Activated CD8-positive, alpha-beta memory T cell treated with anti-CD3 and anti-CD28 coated beads, Interleukin-2, amount 50 U/mL, for 24 hours (primary cell): ENCODE results near the gene WDR20.

ENCODE experiments used
- DNase-seq: peaks from one replicate; pipeline ENCODE4 v3.0.0-alpha.2; 2020; ENCODE audit errors: extremely low read depth

Gene WDR20

GRCh38 chr14:102197317-102197853 is 57.7 kb downstream of the WDR20 start:
- no peak for DNase-seq

GRCh38 chr14:102200690-102201352 is 61.1 kb downstream of the WDR20 start:
- no peak for DNase-seq

GRCh38 chr14:102201353-102201738 is 61.6 kb downstream of the WDR20 start:
- no peak for DNase-seq

GRCh38 chr14:102201776-102202175 is 62.1 kb downstream of the WDR20 start:
- DNase-seq = no peak

GRCh38 chr14:102202944-102203343 is 63.2 kb downstream of the WDR20 start:
- DNase-seq = no peak

GRCh38 chr14:102203382-102203781 is 63.7 kb downstream of the WDR20 start:
- DNase-seq = no peak

GRCh38 chr14:102205560-102205959 is 65.9 kb downstream of the WDR20 start:
- no peak for DNase-seq

GRCh38 chr14:102206918-102207317 is 67.2 kb downstream of the WDR20 start:
- no peak for DNase-seq

- no peak for DNase-seq
Measured at GRCh38 chr14:102207831-102208365, 68.2 kb downstream of the WDR20 start.

- no peak for DNase-seq
Measured at GRCh38 chr14:102208741-102209140, 69.0 kb downstream of the WDR20 start.

- no peak for DNase-seq
Measured at GRCh38 chr14:102209224-102209966, 69.7 kb downstream of the WDR20 start.

- no peak for DNase-seq
Measured at GRCh38 chr14:102210421-102211042, 70.8 kb downstream of the WDR20 start.

GRCh38 chr14:102211240-102211639 is 71.5 kb downstream of the WDR20 start:
- no peak for DNase-seq

- DNase-seq = no peak
Measured at GRCh38 chr14:102212356-102212755, 72.7 kb downstream of the WDR20 start.

- no peak for DNase-seq
Measured at GRCh38 chr14:102212845-102213244, 73.1 kb downstream of the WDR20 start.

- no peak for DNase-seq
Measured at GRCh38 chr14:102213470-102213869, 73.8 kb downstream of the WDR20 start.

GRCh38 chr14:102213984-102214658 is 74.4 kb downstream of the WDR20 start:
- no peak for DNase-seq

- DNase-seq = no peak
Measured at GRCh38 chr14:102215071-102215470, 75.4 kb downstream of the WDR20 start.

GRCh38 chr14:102215576-102216250 is 76.0 kb downstream of the WDR20 start:
- DNase-seq = no peak

- no peak for DNase-seq
Measured at GRCh38 chr14:102217399-102217798, 77.7 kb downstream of the WDR20 start.

GRCh38 chr14:102217987-102218421 is 78.3 kb downstream of the WDR20 start:
- no peak for DNase-seq
